T-helper 1 cell treated with Interleukin-12 subunit alpha and Interleukin-12 subunit beta and Interleukin-4 antibody, amounts not matched to agents 30 μg/mL and 1 μg/mL, for 36 hours (primary cell): ENCODE results near the gene STK39.

ENCODE experiments used
- H3K27ac Mint-ChIP-seq: one replicate; pipeline ENCODE4 v1.8.0; 2021; ENCODE audit warnings: mild to moderate bottlenecking, mixed read lengths
- H3K27me3 Mint-ChIP-seq: one replicate; pipeline ENCODE4 v1.8.0; 2021; ENCODE audit warnings: low read depth, mixed read lengths
- H3K36me3 Mint-ChIP-seq: one replicate; pipeline ENCODE4 v1.8.0; 2021; ENCODE audit warnings: low read depth, mixed read lengths
- H3K4me1 Mint-ChIP-seq: one replicate; pipeline ENCODE4 v1.8.0; 2021; ENCODE audit warnings: low read depth, mixed read lengths
- H3K4me3 Mint-ChIP-seq: one replicate; pipeline ENCODE4 v1.8.0; 2021; ENCODE audit warnings: mild to moderate bottlenecking, moderate library complexity, mixed read lengths
- H3K9me3 Mint-ChIP-seq: one replicate; pipeline ENCODE4 v1.8.0; 2021; ENCODE audit warnings: mixed read lengths

STK39 gene

GRCh38 chr2:168231609-168232241 is 15.7 kb downstream of the STK39 start:
- Mint-ChIP-seq H3K36me3 (peaks cover 24% of the 10 kb centered on the region), H3K27ac (no peak overlapping the region), H3K4me1 (peaks cover 4% of the 10 kb centered on the region), H3K4me3 (no peak overlapping the region), H3K27me3 (no peaks in the 10 kb centered on the region), H3K9me3 (peaks cover 4% of the 10 kb centered on the region)

DNA sequence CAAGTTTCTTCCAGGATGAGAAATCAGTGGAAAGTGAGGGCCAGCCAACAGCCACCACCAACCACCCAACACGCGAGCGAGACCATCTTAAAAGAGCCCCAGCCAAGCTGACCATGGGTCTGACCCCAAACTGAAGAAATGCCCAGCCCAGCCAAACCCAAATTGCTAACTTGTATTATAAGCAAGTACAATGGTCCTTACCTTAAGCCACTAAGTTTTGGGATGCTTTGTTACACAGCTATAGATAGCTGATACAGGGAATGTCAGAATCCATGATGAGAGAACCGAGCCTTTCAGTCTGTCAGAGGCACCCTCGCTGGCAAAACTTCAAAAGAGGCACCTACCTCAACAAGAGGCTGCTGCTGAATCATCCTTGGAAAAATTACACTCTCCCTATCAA is 17.0 kb downstream of the STK39 start:
- Mint-ChIP-seq H3K27me3 (no peaks in the 10 kb centered on the region), H3K9me3 (peaks cover 4% of the 10 kb centered on the region), H3K4me3 (no peak overlapping the region), H3K4me1 (peaks cover 4% of the 10 kb centered on the region), H3K36me3 (peaks cover 24% of the 10 kb centered on the region), H3K27ac (no peak overlapping the region)

DNA sequence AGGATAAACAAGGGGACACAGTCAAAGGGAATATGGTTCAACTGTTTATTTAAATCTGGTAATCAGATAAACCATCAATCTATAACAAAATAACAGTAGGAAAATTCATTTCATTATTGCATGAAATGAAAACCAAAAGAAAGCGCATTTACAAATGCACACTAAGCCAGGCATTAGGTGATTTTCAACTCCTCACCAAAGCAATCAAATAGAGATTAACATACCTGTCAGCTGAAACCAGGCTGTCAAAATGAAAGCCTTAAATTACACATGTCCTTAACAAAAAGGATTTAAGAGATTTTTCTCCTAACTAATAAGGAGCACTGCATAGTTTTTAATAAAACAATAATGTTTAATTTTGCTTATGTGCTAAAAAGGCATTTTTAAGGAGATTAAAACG is 23.0 kb downstream of the STK39 start:
- Mint-ChIP-seq H3K27ac (no peak overlapping the region), H3K27me3 (no peaks in the 10 kb centered on the region), H3K9me3 (no peaks in the 10 kb centered on the region), H3K36me3 (peaks cover 4% of the 10 kb centered on the region), H3K4me1 (peaks cover 23% of the 10 kb centered on the region), H3K4me3 (no peak overlapping the region)

DNA sequence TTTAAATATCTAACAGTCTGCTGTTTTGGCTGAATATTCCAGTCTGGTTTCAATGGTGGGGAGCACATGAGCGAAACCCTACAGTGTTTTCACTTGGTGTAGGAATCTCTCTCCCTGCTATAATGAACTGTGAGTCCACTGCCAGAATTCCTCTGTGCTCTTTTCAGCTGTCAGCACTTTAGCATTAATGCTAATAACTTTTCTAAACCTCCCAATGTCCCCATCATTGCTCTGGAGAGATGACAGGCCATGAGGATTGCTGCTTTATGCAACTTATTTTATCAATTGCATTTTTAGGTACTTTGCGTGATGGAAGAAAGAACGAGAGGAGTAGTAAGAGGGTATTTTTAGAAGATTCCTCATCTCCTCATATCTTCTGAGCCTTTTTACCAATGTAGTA is 25.3 kb downstream of the STK39 start:
- H3K9me3 Mint-ChIP-seq, result no peaks in the 10 kb centered on the region
- H3K4me1 Mint-ChIP-seq, result peaks cover 27% of the 10 kb centered on the region
- H3K36me3 Mint-ChIP-seq, result peaks cover 3% of the 10 kb centered on the region
- H3K27me3 Mint-ChIP-seq, result no peaks in the 10 kb centered on the region
- no peak overlapping the region for H3K4me3 Mint-ChIP-seq
- H3K27ac Mint-ChIP-seq, result no peak overlapping the region

- H3K36me3 Mint-ChIP-seq, result peaks cover 3% of the 10 kb centered on the region
- no peaks in the 10 kb centered on the region for H3K9me3 Mint-ChIP-seq
- peaks cover 27% of the 10 kb centered on the region for H3K4me1 Mint-ChIP-seq
- H3K27ac Mint-ChIP-seq, result no peak overlapping the region
- H3K27me3 Mint-ChIP-seq, result no peaks in the 10 kb centered on the region
- no peak overlapping the region for H3K4me3 Mint-ChIP-seq
Measured at GRCh38 chr2:168220965-168221819, 26.2 kb downstream of the STK39 start.

DNA sequence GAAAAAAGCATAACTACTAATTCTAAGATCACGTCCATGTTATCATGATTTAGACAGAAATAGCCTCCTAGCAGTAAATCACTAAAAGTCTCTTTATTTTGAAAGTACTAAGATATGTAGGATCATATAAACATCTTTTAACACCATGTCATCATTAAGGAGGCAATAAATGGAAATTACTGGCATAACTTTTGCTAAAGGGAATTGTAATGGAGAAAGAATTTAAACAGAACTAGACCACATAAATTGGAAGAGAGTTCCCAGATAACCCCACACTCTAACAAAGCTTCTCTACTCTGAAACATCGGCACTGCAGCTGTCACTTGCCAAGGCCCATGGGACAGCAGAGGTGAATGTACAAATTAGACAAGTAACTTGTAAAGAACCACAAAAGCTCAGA is 29.5 kb downstream of the STK39 start:
- H3K27me3 Mint-ChIP-seq, result no peaks in the 10 kb centered on the region
- peaks cover 27% of the 10 kb centered on the region for H3K4me1 Mint-ChIP-seq
- no peaks in the 10 kb centered on the region for H3K9me3 Mint-ChIP-seq
- no peak overlapping the region for H3K27ac Mint-ChIP-seq
- no peak overlapping the region for H3K4me3 Mint-ChIP-seq
- peaks cover 5% of the 10 kb centered on the region for H3K36me3 Mint-ChIP-seq

DNA sequence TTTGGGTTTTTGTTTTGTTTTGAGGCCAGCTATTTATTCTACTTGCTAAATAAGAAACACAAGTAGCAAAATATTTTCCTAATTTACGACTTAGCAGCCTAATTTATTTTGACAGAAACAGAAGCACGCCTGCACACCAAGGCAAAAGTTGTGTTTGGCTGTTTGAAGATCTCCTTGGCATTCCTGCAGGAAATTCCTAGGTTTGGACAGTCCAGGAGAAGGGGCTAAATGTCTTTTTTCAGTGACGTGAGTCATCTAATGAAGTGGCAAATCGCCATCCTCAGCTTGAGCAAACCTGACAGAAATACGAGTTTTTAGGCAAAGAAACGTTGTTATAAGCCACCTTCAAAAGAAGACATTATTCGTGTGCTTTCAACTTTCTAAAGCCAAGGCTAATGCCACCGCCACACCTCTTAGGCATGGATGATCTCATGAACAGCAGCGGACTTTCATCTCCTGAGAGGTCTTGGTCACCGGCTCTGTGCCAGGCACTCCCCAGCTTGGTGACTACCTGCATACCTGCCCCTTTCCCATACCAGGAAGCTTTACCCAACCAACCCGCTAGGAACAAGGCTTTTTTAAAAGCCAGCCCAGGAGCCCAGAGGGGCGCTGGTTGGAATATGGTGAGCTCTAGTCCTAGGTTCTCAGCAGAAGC is 30.9 kb downstream of the STK39 start:
- H3K4me1 Mint-ChIP-seq, result peaks cover 34% of the 10 kb centered on the region
- H3K4me3 Mint-ChIP-seq, result no peak overlapping the region
- H3K36me3 Mint-ChIP-seq, result peaks cover 3% of the 10 kb centered on the region
- no peaks in the 10 kb centered on the region for H3K9me3 Mint-ChIP-seq
- H3K27me3 Mint-ChIP-seq, result no peaks in the 10 kb centered on the region
- no peak overlapping the region for H3K27ac Mint-ChIP-seq

- Mint-ChIP-seq H3K4me1 (peaks cover 37% of the 10 kb centered on the region), H3K4me3 (no peak overlapping the region), H3K36me3 (peaks cover 5% of the 10 kb centered on the region), H3K27ac (no peak overlapping the region), H3K9me3 (no peaks in the 10 kb centered on the region), H3K27me3 (no peaks in the 10 kb centered on the region)
Measured at GRCh38 chr2:168215813-168216212, 31.6 kb downstream of the STK39 start.

GRCh38 chr2:168212866-168213265 is 34.5 kb downstream of the STK39 start:
- H3K27me3 Mint-ChIP-seq, result no peaks in the 10 kb centered on the region
- no peaks in the 10 kb centered on the region for H3K9me3 Mint-ChIP-seq
- peaks cover 42% of the 10 kb centered on the region for H3K4me1 Mint-ChIP-seq
- H3K4me3 Mint-ChIP-seq, result no peak overlapping the region
- H3K27ac Mint-ChIP-seq, result no peak overlapping the region
- peaks cover 7% of the 10 kb centered on the region for H3K36me3 Mint-ChIP-seq

- peaks cover 45% of the 10 kb centered on the region for H3K4me1 Mint-ChIP-seq
- H3K27ac Mint-ChIP-seq, result peak overlapping the region; percentile 68
- H3K36me3 Mint-ChIP-seq, result peaks cover 9% of the 10 kb centered on the region
- no peaks in the 10 kb centered on the region for H3K9me3 Mint-ChIP-seq
- H3K4me3 Mint-ChIP-seq, result peak overlapping the region; percentile 54
- H3K27me3 Mint-ChIP-seq, result no peaks in the 10 kb centered on the region
Measured at GRCh38 chr2:168212167-168212566, 35.2 kb downstream of the STK39 start.

GRCh38 chr2:168211664-168212163 is 35.7 kb downstream of the STK39 start:
- Mint-ChIP-seq H3K27me3 (no peaks in the 10 kb centered on the region), H3K36me3 (peaks cover 9% of the 10 kb centered on the region), H3K27ac (peak overlapping the region; percentile 68), H3K4me3 (peak overlapping the region; percentile 54), H3K9me3 (no peaks in the 10 kb centered on the region), H3K4me1 (peaks cover 45% of the 10 kb centered on the region)

DNA sequence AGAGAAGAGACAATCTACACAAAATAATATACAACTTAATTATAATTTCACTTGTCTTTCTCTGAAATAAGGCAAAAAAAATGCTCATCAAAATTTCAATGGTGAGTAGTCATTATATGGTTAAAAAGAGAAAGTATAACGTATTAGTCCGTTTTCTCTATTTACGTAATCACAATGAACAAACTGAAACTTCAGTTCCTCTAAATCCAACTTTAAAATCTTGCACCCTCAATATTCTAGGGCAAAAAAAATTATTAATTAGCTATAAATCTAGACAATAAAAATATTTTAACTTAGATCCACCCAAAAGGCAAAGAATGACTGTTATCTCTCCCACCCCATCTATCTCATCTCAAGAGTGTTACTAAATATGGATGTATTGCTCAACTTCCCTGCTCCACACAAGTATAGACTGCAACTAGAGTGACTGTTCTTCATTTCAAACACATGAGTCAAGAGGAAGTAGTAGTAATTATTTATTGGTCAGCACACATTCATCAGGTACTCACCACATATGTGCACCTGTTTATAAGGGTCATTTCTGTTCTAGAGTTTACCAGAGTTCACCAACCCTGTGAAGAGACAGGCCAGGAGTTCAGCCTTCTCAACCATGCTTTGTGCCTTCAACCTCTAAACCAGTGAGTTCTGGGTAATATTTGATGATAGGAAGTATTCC is 36.4 kb downstream of the STK39 start:
- H3K4me1 Mint-ChIP-seq, result peaks cover 45% of the 10 kb centered on the region
- H3K27me3 Mint-ChIP-seq, result no peaks in the 10 kb centered on the region
- H3K9me3 Mint-ChIP-seq, result no peaks in the 10 kb centered on the region
- peak overlapping the region; percentile 28 for H3K27ac Mint-ChIP-seq
- peaks cover 10% of the 10 kb centered on the region for H3K36me3 Mint-ChIP-seq
- H3K4me3 Mint-ChIP-seq, result peak overlapping the region; percentile 36

- peaks cover 40% of the 10 kb centered on the region for H3K4me1 Mint-ChIP-seq
- peak overlapping the region; percentile 29 for H3K27ac Mint-ChIP-seq
- no peaks in the 10 kb centered on the region for H3K27me3 Mint-ChIP-seq
- no peaks in the 10 kb centered on the region for H3K9me3 Mint-ChIP-seq
- H3K36me3 Mint-ChIP-seq, result peaks cover 11% of the 10 kb centered on the region
- no peak overlapping the region for H3K4me3 Mint-ChIP-seq
Measured at GRCh38 chr2:168210216-168210894, 37.0 kb downstream of the STK39 start.

DNA sequence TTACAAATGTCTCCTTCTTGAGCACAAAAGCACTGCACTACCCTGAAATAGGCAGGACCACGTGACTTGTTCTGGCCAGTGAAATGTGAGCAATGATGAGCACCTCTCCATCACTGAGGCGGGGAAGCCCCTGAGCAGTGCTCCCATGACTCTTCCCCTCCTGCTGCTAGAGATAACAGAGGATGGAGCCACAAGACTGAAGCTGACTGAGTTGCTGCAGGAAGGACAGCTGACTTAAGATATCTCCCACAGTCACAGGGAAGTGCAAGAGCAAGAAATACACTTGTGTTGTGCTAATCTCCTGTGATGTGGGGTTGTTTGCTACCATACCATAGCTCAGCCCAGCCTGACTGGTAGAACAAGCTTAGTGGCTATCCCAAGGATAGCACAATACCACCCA is 38.7 kb downstream of the STK39 start:
- Mint-ChIP-seq H3K27ac (no peak overlapping the region), H3K4me1 (peaks cover 40% of the 10 kb centered on the region), H3K36me3 (peaks cover 13% of the 10 kb centered on the region), H3K9me3 (no peaks in the 10 kb centered on the region), H3K27me3 (no peaks in the 10 kb centered on the region), H3K4me3 (no peak overlapping the region)
